NCI-H2227 treated with DMSO at 0.1 percent for 48 hours (cell line): Measurements from ENCODE around the gene BZW2.
"Not testable (repeated sequence)": the region's sequence is repeated elsewhere in the genome, so short reads cannot be mapped to it uniquely, and the experiment has no call there.

Experiments
- DNase-seq: peaks from one replicate; lab custom pipeline; 2025; lab: John Stamatoyannopoulos, UW

BZW2 gene

DNA sequence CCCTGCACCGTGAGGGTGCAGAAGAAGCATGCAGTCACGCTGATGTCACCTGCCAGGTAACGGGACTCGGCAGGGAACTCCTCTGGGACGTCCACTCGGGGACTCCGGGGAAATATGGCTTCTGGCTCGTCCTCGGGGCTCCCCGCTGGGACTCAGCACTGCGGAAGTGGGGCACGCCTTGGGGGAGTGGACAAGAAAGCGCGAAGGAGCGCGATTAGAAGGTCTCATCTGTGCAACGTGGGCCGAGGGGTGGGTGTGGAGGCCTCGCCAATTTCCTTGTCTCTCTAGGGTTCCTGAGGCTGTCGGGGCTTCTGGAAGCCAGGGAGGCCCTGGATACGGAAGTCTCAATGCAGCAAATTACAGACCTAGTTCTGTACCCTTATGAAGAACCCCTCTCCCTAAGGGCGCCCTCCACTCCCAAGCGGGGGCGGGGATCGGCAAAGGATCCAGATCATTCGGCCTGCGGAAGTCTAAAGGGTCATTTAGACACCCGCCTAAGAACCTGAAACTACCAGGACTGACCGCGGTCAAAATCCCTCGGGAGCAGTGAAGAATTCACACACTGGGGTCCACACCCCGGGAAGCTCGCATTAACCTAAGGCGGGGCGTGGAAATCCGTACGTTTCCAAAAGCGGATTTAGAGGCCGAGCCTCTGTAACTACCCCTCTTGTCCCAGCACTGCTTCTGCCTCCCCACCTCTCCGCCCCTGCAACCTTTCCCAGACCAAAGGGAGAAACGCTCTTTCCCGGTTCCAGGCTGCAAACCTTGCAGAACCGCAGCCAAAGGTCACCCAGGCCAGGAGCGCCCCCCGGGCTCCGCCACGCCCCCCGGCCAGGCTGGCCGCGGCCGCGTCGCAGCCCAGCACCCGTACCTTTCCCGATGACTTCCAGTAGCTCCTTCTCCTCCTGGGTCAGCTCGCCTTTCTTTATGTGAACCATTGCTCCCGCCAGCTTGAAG lies 1.1 kb upstream of the BZW2 start:
- DNase-seq: no peak

DNA sequence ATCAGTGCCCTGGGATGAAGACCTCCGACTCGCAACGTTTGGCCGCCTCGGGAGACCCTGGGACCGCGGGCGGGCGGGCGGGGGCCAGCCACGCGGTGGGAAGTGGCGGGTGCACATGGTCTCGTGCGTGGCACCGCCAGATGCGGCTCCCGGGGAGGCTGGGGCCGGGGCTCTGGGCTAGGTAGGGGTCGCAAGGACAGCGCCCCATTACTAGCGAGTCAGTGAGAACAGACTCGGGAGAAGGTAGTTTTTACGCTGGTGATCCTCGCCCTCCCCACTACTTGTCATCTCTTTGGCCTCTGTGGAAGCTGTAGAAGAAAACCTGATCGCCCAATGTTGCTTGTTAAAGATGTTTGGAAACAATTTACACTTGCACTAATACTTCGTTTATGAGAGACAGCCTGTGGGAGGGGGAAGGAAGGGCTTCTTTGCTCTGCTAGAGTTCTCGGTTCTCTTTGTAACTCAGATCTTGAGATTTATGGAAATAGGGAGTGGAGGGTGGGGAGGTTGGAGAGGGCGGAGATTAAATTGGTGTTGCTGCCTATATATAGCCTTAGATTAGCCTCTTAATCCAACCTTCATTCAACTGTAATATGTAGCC lies 591 bp downstream of the BZW2 start:
- no peak for DNase-seq

DNA sequence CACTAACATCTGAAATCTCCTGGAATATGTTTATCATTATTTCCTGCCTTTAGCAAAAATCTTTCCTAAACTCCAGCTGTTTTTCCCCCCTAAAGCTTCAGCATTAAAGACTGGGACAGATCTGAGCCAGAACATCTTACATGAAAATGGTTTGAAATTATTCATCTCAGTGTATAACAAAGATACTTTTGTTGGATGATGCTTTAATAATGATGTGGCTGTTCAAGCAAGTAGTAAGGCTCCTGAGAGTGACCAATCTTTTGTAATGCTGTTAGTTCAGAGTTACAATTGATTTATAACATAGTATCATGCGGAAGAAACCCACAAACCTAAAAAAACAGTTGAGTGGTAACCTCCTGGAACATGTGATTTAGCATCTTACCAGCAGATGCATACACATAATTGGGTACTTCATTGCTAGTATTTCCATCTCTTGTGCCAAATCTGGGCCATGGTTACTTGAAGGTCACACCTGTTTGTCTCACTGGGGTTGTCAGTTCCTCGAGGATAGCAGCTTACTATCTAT lies 1.5 kb downstream of the BZW2 start:
- no peak for DNase-seq

DNA sequence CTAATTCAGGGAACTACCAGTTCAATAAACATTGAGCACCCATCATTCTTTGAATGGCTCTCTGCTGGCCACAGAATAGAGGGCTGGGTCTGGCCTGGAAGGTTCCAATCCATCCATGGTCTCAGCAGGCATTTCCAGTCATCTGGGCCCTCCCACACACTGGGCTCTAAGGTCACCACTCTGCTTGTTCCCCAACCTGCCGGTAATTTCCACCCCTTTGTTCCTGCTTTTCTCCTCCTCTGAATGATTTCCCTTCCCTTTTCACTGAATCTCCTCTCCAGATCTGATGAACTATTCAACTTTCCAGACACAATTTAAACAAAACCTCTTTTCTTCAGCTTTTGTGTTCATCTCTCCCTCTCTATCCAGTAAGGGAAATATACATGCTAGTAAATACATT lies 2.6 kb downstream of the BZW2 start:
- DNase-seq: peak; percentile 14

DNA sequence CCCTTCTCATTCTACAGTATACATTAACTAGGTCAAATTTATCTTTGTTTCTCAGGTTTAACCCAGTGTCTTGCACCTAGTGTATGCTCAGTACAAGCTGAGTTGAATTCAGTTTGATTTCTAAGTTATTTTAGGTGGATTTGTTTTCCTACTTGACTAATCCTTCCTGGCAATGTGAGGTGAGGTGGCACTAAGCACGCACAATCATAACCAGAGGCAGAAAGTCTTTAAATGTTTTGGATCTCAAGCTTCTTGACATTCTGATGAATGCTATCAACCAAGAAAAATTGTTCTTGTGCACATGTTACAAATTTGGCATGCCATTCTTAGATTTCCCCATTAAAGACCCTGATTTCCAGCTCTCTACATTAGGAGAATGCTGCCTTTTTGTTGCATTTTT lies 3.2 kb downstream of the BZW2 start:
- no peak for DNase-seq

DNA sequence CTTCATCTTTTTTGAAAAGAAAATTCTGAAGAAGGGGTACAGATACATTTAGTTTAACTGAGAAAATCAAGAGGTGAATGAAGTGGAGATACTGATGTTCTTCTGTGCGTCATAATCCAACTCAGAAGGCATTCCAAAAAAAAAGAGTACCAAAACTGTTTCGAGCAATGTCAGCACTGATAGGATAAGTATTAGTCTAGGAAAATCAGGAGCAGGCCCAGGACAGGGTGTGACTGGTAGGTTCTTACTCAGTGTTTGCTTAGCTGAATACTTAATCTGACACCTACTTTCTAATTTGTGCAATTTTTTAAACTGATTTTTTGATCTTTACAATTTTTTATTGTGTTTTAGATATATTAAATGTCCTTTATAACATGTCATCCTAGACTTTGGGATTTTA lies 4.3 kb downstream of the BZW2 start:
- DNase-seq: no peak

DNA sequence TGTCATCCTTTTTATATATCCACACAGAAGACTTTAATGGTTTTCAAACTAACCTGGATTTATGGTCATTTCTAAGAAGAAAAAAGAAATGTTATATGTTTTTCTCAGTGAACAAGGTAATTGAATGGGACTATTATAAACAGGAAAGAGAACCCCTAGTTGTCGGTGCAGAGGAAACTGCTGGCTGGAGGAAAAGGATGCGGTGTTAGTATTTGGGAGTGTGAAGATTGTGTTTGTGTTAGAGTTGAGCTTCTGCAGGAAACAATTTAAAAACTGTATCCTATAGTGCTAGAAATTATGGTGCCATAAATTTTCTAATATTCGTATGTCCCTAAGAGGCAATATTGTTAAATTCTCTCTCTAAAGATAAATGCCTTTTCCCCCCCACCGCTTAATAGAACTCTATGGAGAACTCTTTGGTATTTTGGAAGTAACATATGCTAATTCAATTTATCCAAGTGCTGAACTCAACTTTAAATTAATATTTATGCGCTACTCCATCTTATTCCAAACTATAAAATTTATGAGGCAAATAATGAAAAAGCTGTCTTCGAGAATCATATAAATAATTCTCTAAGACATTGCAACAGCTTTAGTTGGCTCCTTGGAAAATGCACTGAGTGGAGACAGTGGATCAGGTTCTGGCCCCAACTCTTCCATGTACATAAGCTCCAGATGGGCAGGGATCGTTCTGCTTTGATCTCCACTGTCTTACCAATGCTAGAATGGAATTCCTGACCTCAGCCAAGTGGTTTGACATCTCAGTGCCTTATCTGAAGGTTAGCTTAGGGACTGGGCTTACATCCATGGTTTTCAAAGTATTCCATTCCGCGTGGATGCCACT lies 5.6 kb downstream of the BZW2 start:
- no peak for DNase-seq

DNA sequence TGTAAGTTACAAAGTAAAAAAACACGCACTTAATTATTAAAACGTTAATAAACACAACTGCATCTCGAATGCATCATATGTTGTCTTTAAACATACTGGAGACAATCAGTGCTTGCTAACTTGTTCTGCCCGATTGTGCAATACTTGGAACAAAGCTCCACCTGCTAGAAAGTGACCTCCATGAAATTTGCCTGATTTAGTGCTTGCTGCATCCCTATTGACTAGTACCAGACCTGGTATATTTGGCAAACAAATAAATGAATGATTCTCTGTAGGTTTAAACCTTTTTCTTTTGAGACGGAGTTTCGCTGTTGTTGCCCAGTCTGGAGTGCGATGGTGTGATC lies 6.2 kb downstream of the BZW2 start:
- no peak for DNase-seq

DNA sequence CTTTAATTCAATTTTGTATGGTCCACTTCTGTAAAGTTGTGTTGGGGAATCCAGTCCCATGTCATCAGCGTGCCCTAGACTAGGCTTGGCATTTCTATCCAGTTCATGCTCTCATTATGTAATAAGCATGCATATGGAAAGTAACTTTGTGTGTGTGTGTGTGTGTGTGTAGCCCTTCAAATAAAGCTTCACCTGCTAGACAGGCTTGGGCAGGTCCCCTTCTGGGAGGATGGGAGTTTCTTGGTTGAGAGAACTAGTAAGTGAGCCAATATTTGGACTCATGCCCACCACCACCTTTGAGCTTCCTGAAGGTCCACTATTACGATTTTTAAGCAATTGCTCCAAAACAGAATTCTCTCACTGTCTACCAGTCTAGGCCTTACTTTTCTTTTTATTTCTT lies 6.9 kb downstream of the BZW2 start:
- DNase-seq: no peak

DNA sequence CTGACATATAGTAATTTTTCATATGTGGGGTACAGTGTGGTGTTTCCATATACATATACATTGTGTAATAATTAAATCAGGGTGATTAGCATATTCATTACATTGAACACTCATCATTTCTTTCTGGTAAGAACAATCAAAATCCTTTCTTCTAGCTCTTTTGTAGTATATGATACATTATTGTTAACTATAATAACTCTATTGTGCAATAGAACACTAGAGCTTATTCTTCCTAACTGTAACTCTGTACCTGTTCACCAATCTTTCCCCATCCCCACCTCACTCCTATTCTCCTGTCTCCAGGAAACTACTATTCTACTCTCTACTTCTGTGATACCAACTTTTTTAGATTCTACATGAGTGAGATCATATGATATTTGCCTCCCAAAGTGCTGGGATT lies 9.4 kb downstream of the BZW2 start:
- no peak for DNase-seq

DNA sequence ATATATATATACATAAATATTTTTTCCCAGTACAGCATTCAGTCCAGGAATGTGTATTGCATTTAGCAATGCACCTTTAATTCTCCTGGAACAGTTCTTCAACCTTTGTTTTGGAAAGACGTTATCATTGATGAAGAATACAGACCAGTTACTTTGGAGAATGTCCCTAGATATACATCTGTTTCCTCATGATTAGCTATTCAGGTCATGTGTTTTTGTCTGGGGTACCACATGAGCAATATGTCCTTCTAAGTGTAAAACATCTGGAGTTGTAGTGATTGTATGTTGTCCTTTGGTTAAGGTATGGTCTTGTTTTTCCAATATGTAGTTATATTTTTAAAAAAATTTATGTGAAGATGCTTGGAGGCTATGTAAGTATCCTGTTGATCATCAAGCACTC lies 10.2 kb downstream of the BZW2 start:
- DNase-seq: no peak

DNA sequence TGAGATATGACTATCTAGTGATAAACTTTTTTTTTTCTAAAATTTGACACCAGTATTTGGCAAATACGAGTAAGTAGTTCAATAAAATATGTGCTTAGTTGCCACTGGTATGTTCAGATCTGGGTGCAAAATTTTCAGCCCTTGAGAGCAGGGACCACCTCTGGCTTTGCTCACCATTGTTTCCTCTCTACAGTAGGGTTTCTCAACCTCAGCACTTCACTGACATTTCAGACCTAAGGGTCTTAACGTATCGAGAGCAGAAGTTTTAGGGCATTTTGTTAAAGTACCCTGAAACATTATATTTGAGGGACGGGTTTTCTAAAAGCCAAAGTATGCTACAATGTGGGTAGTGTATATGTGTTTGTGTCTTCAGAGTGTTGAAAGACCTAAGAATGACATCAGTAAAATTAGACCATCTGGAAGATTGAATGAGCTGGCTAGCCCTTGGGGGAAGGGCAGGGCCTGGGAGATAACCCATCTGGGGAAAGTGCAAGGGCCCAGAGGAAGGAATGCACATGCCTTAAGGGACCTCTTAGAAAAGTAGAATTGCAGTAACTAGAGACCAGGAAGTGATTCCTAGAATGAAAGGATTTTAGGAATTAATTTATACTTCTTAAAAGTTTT lies 11.8 kb downstream of the BZW2 start:
- no peak for DNase-seq

DNA sequence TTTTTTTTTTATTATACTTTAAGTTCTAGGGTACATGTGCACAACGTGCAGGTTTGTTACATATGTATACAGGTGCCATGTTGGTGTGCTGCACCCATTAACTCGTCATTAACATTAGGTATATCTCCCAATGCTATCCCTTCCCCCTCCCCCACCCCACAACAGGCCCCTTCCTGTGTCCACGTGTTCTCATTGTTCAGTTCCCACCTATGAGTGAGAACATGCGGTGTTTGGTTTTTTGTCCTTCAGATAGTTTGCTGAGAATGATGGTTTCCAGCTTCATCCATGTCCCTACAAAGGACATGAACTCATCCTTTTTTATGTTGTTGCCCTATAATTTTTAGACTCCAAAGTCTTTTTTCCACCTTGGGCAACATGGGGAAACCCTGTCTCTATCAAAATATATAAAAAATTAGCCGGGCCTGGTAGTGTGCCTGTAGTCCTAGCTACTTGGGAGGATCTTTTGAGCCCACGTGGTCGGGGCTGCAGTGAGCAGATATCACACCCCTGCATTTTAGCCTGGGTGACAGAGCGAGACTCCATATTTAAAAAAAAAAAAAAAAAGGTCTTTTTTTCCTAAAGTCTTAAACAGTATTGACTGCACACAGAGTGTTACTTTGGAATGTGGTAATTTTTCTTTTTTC lies 14.0 kb downstream of the BZW2 start:
- not testable (repeated sequence) for DNase-seq

DNA sequence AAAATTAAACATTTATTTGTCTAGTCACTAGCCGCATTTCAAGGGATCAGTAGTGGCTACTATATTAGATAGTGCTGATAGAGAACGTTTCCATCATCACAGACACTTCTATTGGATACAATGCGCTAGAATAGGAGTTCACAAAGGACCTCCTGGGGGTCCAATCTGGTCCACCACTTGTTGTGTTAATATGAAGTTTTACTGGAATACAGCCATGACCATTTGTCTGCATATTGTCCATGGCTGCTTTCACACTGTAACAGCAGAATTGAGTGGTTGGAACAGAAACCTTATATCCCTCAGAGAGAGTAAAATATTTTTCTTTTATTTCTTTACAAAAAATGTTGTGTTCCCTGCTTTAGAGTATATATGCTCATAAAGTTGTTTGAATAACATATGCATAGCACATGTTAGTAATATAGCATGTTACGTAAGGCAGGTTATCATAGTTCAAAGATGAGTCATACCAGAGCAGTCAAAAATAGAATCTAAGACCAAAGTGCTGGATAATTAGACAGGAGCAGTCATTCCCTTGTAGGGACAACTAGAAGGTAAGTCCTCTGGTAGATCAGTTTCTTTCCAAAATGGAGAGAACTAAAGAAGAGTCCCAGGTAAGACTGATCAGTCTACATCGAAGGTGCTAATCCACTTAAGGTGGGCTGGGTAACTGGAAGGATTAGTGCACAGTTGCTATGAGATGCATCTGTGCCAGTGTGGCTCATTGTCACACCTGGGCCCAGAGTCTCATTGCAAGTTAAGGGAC lies 14.9 kb downstream of the BZW2 start:
- no peak for DNase-seq

DNA sequence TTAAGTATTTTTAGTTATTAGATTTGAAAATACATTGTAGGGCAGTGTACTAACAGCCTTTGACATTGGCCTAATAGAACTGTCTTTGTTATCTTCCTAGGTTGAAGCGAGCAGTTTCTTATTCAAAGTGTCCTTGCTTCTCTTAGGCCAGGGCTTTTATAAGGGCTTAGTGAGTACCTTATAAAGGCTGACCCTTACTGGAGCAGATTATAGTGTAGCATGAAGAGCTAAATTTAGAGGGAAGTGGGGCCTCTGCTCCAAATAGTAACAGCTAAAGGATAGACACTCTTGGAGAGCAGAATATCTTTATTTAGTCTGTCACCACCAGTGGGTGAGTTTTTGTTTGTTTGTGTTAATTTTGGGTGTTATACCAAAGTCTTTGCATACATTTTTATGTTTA lies 15.9 kb downstream of the BZW2 start:
- DNase-seq: peak; percentile 24

DNA sequence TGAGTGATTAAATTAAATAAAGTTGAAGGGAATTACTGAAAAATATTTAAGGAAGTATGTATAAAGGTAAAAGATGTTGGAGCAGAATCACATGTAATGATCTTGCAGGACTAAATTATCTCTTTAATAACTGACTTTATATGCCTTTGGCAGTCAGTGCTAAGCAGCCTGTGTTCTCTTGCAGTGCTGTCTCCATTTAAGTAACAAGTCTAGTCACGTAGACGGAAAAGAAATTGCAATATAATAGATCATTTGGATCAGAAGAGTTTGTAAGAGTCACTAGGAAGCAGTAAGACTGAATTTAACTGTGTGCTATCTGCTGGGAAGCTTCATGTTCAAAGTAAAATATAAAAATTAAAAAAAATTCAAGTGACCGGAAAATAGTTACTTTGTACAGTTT lies 21.4 kb downstream of the BZW2 start:
- DNase-seq: no peak

DNA sequence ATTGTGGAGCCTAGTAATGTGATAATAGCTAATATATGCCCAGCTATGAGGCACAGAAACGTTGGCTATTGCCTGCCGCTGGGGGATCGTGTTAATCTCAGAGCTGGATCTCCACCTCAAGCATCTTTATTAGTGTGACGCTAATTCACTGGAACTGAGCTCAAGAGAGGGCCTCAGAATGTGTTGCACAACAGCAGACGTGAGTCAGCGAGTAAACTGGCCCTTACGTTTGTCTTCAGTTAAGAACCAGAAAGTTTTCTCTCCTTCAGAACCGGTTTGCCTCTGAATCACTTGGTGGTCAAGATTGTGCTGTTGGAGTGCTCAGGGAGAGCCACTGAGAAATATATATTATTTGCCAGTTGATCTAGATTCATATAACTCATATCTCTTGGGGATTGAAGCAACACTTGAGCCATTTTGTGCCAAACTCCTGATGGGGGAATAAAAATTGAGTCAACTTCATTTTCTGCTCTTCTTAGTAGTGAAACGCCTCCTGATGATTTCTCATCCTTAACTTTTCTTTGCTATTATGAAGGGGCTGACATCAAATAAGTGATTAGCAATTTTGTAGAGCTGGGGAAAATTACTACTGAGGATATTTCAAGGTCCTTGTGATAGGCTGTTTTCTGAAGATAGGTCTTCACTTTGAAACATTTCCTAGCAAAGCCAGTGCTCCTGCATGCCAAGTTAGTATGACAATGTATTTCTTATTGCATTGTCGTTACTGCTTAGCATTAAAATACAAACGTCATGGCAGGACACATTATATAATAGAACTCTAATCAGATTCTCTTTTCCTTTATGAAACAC lies 22.3 kb downstream of the BZW2 start:
- DNase-seq: no peak

DNA sequence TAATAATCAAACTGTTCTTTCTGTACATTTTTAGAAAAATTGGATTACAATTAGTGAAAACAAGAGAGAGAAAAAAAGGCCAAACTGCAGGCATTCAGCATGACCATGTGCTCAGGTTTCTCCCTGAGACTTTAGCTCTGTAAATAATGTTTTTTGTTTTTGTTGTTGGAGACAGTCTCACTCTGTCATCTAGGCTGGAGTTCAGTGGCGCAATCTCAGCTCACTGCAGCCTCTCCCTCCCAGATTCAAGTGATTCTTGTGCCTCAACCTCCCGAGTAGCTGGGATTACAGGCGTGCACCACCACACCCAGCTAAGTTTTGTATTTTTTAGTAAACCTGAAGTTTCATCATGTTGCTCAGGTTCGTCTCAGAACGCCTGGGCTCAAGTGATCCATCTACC lies 23.0 kb downstream of the BZW2 start:
- DNase-seq: no peak

DNA sequence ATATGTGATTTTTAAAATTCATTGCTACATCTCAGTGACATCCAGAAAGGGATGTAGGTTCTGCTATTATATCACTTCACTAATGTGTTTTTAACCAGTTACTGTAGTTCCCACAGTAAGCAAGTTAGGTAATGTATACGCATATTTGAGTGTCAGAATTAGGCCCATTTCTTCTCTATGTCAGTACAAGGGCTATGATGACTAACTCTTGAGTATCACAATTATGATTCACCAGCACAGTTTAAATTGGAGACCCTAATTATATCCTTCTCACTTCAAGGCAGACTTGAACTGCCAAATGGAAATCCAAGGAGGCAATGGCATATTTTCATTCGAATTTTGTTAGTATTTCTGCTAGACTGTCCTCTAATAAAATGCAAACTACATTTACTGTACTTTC lies 23.6 kb downstream of the BZW2 start:
- DNase-seq: peak; percentile 13

DNA sequence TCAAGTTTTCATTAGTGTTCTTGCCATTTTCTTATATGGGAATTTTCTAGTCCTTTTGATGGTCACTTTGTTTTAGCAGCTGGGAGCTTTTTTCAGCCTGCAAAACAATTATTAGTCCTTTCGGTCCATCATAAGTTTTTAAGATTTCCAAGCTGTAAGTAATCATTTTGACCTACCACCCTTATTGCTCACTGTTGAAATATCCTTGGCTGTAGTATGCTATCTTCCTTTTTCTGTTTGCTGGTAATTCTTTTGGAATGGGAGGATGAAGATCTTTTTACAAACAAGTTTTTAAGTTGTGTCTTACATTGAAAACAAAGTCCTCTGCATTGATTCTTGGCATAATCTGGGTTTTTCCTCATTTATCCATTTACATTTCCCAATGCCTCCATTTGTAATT lies 24.0 kb downstream of the BZW2 start:
- DNase-seq: no peak
